SH-SY5Y (cell line): Measurements from ENCODE around the gene CACNA2D2.
A peak's percentile ranks its signal among the peaks of the same experiment; 100 is the strongest.

Source experiments
- GATA2 ChIP-seq: IDR thresholded peaks from 2 replicates; pipeline ENCODE4 v1.6.1; 2011; ENCODE audit warnings: mild to moderate bottlenecking, low read depth, low read length
- GATA3 ChIP-seq: IDR thresholded peaks from 2 replicates; pipeline ENCODE4 v1.6.1; 2011; ENCODE audit warnings: low read depth, mild to moderate bottlenecking, low read length, moderate library complexity

DNA sequence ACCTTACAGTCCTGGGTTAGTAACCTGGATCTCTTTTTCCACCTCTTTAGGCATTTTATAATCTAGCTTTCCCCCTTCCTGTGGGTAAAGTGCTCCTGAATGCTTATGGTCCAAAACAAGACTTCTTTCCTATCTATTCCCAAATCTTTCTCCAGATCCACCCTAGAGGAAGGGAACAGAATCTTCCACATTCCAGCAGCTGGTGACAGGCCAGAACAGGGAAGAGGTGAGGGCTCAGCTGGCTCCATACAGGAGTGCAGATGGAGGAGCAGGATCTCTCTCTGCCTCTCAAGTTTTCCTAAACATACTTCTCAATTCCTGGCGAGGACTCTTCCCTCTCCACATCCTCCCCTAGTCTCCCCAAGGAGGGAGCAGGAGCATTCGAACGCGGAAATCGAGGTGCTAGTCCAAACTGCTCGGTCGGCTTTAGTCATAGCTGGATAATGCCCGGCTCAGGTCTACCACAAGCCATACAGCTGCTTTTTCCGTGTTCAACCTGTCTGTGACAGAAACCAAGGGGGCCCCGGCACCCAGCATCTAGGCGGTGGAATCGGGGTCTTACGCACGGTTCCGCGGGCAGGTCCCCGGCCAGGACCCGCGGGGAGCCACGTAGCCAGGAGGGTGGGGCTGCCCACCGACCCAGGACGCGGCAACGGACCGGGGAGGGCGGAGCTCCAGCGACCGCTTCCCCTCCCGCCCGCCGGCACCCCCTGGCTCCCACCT, 166.8 kb downstream of the CACNA2D2 start:
- TF ChIP-seq GATA2, result peak; percentile 60
- TF ChIP-seq GATA3, result no peak
